ENCODE results near the gene PIGQ.

DNA sequence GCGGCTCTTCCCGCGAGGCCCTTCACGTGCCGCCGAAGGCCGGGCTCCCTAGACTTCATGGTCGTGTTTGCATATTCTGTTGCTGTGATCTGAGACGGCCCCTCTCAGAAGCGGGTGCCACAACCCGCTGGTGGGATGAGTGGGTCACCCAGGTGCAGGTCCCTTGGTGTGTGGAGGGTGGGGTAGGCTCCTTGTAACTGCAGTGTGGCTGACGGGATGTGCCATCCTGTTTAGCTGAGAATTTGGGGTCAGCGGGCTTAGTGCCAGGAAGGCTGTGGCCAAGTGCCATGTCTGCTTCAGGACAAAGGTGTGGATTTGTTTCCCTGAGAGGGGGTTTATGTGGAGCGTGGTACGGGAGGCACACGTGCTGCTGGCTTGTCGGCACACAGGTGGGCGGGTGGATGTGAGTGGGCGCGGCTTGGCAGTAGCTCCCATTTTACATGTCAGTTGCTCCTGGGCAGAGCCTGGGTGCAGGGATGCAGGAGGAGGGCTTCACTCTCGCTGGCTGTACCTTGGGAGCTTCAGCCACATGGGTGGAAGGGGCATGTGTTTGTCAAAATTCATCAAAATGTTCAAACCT, 51.8 kb downstream of the PIGQ start:
- TF ChIP-seq, protein P1, sequence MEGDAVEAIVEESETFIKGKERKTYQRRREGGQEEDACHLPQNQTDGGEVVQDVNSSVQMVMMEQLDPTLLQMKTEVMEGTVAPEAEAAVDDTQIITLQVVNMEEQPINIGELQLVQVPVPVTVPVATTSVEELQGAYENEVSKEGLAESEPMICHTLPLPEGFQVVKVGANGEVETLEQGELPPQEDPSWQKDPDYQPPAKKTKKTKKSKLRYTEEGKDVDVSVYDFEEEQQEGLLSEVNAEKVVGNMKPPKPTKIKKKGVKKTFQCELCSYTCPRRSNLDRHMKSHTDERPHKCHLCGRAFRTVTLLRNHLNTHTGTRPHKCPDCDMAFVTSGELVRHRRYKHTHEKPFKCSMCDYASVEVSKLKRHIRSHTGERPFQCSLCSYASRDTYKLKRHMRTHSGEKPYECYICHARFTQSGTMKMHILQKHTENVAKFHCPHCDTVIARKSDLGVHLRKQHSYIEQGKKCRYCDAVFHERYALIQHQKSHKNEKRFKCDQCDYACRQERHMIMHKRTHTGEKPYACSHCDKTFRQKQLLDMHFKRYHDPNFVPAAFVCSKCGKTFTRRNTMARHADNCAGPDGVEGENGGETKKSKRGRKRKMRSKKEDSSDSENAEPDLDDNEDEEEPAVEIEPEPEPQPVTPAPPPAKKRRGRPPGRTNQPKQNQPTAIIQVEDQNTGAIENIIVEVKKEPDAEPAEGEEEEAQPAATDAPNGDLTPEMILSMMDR (conservative IDR thresholded peaks at IDR 0.05 in 1 of 2, IDR thresholded peaks at IDR 0.05 in 1 of 2; ENCODE audit: extremely low read depth in 1 of 2, insufficient read depth in 1 of 2, low read depth in 1 of 2, low read length in 2 of 2), result no peak
- TF ChIP-seq EZH2 (IDR thresholded peaks at IDR 0.05; ENCODE audit: borderline replicate concordance, low read length), result no peak

All from mammary epithelial cell (primary cell).